SKM-1 treated with dmso at 0.1 percent for 144 hours (cell line): ENCODE data around the gene TTC33.
"Not testable (repeated sequence)": the region's sequence is repeated elsewhere in the genome, so short reads cannot be mapped to it uniquely, and the experiment has no call there.

Source experiments
- DNase-seq: peaks from one replicate; lab custom pipeline; 2025; ENCODE audit not compliant: unreplicated experiment; lab: John Stamatoyannopoulos, UW

The TTC33 gene

DNA sequence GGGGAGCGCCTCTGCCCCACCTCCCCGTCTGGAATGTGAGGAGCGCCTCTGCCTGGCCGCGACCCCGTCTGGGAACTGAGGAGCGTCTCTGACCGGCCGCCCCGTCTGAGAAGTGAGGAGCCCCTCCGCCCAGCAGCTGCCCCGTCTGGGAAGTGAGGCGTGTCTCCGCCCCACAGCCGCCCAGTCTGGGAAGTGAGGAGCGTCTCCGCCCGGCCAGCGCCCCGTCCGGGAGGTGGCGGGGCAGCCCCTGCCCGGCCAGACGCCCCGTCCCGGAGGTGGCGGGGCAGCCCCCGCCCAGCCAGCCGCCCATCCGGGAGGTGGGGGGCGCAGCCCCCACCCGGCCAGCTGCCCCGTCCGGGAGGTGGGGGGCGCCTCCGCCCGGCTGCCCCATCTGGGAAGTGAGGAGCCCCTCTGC lies 33.3 kb downstream of the TTC33 start:
- DNase-seq = not testable (repeated sequence)

GRCh38 chr5:40720069-40720468 lies 35.7 kb downstream of the TTC33 start:
- no peak for DNase-seq

DNA sequence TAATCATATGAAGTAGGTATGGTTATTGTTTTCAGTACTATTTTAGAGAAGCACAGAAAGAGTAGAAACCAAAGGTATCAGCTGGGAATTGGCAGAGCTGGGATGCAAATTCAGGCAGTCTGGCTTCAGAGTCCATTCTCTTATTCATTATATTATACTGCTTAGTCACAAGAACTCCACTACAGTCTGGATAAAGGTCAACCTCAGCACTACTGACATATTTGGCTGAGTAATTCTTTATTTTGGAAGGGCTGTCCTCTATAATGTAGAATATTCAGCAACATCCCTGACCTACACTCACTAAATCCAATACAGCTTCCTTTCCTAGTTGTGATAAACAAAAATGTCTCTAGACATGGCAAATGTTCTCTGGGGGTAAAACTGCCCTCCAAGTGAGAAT lies 38.5 kb downstream of the TTC33 start:
- DNase-seq = no peak

- DNase-seq = no peak
Measured at GRCh38 chr5:40716590-40716989, 39.2 kb downstream of the TTC33 start.

- DNase-seq = no peak
Measured at GRCh38 chr5:40716000-40716399, 39.8 kb downstream of the TTC33 start.

DNA sequence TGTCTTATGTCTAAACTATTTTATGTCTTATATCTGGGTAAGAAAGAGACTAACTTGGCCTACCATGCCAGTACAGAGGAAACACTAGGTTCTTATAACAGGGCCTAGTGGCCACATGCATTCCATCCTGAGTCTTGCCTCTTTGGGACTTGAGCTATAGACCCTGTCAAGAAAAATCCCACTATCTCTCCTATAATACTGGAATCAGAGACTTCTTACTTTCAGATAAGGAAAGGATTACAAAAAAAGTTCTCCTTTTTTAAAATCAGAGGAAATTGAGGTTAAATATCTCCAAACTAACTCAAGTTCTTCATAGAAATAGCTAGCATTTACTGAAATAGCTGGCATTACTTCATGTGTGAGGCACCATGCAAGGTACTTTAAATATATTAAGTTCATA lies 41.8 kb downstream of the TTC33 start:
- DNase-seq = no peak

DNA sequence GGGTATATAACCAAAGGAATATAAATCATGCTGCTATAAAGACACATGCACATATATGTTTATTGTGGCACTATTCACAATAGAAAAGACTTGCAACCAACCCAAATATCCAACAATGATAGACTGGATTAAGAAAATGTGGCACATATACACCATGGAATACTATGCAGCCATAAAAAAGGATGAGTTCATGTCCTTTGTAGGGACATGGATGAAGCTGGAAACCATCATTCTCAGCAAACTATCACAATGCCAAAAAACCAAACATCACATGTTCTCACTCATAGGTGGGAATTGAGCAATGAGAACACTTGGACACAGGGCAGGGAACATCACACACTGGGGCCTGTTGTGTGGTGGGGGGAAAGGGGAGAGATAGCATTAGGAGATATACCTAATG lies 45.2 kb downstream of the TTC33 start:
- not testable (repeated sequence) for DNase-seq

DNA sequence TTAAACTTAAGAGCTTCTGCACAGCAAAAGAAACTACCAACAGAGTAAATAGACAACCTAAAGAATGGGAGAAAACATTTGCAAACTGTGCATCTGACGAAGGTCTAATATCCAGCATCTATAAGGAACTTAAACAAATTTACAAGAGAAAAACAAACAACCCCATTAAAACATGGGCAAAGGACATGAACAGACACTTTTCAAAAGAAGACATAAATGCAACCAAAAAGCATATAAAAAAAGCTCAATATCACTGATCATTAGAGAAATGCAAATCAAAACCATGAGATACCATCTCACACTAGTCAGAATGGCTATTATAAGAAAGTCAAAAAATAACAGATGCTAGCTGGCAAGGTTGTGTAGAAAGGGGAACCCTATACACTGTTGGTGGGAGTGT lies 50.3 kb downstream of the TTC33 start:
- DNase-seq = not testable (repeated sequence)

DNA sequence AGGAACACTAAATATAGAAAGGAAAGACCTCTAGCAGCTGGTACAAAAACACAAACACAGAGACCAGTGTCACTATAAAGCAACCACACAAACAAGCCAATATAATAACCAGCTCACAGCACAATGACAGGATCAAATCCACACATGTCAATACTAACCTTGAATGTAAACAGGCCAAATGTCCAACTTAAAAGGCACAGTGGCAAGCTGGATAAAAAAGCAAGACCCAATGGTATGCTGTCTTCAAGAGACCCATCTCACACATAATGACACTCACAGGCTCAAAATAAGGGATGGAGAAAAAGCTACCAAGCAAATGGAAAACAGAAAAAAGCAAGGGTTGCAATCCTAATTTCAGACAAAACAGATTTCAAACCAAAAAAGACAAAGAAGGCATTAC lies 53.7 kb downstream of the TTC33 start:
- DNase-seq = not testable (repeated sequence)

DNA sequence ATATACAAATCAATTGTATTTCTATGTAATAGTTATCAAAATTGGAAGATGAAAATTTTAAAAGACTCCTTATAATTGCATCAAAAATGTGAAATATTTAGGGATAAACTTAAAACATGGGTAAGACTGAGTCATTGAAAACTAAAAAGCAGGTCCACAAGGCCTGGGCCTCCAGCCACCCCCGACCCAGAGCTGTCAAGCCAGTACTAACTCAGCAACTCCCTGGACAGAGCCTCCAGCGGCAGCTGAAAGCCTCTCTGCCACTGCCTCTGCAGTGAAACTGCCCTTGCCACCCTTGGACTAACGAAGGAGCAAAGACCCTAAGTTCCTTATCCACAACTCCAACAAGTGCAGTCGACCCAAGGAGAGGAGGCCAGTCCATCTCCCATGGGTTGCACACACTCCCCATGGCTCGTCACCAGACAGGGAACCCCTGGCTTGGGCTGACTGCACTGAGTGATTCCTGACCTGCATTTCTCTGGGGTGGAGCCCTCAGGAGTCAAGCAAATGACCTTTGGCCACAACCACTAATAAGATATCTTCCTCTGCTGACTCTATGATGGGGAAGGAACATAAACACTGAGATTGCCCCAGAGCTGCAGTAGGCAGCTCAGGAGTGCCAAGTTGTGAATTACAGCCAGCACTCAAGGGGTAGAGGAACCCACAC lies 55.5 kb downstream of the TTC33 start:
- no peak for DNase-seq

GRCh38 chr5:40694433-40694832 lies 61.3 kb downstream of the TTC33 start:
- no peak for DNase-seq

- DNase-seq = no peak
Measured at GRCh38 chr5:40691894-40692293, 63.9 kb downstream of the TTC33 start.

DNA sequence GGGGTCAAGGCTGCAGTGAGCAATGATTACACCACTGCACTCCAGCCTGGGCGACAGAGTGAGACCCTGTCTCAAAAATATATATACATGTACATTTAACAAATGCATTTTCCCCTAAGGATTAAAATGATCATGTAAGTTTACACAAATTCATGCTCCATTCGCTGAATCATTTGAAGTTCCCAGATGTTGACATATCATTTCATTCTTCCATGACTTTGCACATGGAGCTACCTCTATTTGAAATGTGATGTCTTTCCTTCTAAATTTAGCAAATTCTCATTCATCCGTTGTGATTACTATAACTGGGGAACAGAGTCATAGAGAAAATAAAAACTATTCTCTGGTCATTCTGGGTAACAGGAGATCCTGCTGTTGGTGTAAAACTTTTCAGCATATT lies 65.5 kb downstream of the TTC33 start:
- no peak for DNase-seq

- no peak for DNase-seq
Measured at GRCh38 chr5:40689438-40689837, 66.3 kb downstream of the TTC33 start.

DNA sequence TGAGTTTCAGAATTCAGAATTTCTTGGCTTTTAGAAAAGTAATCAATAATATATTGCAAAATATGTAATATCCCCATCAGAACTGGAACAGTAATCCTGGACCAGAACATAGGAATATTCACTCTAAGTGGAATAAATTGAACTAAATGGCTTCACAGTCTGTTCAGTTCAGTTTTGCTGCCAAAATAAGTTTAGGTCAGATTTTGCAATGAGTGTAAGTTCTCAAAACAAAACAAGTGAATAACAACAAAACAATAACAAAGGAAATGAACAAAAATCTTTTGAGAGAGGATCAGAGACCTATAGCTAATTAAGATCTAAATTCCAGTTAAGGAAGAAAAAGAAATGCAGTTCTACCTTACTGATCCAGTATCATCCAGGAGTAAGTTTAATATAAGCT lies 66.8 kb downstream of the TTC33 start:
- no peak for DNase-seq

DNA sequence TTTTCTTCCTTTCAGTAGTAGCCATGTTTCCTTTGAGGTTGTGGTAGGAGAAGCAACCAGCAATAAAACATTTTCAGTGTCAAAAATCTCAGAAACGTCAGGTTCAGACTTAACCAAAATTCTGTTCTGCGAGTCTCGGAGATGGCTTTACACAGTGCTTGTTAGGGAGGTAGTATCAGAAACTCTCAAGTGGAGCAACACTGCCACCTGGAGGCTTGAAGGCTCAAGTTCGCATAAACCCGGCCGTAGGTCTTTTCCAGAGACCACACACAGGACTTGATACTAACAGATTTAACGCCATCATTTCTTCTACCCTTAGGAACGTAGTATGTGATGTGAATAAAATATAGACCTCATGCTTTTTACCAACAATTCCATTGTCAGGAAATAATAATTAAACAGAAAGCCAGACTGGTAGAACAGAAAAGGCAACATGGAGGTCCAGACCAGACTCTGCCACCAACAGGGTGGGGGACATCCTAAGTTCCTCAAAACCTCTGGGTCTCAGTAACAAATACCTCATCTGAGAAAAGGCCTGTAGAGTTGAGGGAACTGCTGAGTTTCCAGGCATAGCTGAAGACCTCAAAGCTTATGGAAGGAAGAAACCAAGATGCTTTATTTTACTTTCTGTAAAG lies 67.5 kb downstream of the TTC33 start:
- DNase-seq = peak; percentile 77

DNA sequence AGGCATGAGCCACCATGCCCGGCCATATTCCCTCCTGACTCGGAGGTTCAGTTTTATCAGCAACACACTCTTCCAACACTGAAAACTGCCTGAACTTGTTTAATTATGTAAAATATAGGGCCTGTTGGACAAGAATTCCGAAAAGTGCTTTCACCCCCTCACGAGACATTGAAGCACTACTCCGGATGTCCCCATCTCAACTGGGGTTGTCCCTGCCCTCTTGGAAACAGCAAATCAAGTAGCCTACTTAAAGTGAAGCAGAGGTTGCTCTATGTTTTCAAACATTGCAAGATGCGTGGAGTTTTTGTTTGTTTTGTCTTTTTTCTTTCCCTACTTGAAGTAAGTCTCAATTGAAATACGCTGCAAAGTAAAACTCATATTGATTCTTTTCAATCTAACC lies 68.4 kb downstream of the TTC33 start:
- DNase-seq = no peak

- DNase-seq = no peak
Measured at GRCh38 chr5:40685976-40686486, 69.7 kb downstream of the TTC33 start.

DNA sequence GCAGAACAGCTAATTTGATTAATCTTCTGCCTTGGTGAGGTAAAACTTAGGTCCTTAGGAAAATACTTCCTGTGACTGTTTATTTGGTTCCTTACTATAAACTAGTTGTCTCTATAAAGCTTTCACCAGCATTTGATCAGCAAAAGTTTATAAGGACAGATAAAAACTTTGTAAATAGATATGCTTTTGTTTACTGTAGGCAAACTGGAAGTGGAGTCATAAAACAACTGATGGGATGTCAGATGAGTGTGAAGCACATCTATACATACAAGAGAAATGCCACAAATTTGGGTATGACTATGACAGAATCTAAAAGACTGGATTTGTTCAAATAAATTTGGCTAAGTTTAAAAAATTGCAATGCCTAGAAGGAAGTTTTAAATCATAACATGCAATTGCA lies 70.6 kb downstream of the TTC33 start:
- no peak for DNase-seq

DNA sequence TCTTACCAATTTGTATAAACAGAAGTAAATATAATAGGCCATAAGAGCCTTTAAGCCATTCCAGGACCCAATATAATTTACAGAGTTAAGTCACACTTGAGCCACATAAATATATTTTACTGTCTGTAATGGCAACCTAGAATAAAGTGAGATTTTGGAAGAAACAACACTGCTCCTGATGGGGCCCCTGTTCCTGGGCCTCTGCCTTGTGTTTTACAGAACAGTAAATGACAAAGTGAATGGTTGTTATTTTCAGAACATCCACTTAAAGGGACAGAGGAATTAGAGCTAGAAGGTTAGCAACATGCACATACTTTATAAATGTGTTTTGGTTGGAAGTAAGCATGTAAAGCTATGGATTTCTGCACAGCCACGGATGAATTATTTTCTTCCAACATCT lies 72.5 kb downstream of the TTC33 start:
- no peak for DNase-seq

- DNase-seq = peak; percentile 33
Measured at GRCh38 chr5:40682154-40683017, 73.4 kb downstream of the TTC33 start.
